ENCODE results near the gene THTPA. TPM values are rescaled to one million over a fixed set of nuclear protein-coding genes. Genes with fewer than 3 reads are reported as not detected.

THTPA gene, protein sequence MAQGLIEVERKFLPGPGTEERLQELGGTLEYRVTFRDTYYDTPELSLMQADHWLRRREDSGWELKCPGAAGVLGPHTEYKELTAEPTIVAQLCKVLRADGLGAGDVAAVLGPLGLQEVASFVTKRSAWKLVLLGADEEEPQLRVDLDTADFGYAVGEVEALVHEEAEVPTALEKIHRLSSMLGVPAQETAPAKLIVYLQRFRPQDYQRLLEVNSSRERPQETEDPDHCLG
- total RNA-seq: 5.5 and 6.7 TPM in 2 replicates

DNA sequence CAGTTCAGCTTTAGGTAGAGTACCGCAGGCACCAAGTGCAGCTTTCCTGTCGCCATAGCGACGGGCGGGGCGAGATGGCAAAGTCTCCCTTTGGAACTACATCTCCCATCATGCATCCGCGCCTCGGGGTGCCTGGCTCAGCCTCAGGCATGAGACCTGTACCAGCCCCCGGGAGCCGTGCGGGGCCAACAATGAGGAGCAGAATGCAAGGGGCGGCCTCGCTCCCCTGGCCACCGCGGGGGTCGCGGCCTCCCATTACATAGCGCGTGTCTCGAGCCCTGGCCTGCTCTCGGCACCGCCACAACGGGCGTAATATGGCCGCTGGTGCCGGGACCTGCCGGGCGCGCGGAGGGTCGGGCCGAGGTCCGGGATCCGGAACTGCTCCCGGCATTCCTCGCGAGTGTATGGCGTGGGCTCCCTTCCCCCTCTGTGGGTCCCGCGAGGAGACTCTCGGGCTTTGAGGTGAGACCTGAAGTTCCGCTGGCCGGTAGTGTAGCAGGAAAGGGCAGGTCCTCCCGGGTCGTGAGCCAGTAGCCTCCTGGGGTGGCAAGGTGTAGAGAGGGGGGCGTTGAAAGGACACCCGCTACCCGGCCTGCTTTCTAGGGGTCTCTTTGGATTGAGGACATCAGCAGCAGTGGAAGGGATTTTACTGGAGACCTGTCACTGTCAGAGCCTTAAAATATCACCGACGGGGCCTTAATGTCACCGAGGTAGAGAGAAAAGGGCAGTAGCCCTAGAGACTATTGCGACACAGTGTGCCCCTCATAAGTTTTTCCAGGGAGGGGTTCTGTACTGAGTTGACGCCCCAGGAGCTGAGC lies at the start of gene THTPA:
TSS of gene THTPA (plus strand) at position 390 of the 818 bp plus-strand sequence. CDS start 487 bp downstream, outside the sequence.

DNA sequence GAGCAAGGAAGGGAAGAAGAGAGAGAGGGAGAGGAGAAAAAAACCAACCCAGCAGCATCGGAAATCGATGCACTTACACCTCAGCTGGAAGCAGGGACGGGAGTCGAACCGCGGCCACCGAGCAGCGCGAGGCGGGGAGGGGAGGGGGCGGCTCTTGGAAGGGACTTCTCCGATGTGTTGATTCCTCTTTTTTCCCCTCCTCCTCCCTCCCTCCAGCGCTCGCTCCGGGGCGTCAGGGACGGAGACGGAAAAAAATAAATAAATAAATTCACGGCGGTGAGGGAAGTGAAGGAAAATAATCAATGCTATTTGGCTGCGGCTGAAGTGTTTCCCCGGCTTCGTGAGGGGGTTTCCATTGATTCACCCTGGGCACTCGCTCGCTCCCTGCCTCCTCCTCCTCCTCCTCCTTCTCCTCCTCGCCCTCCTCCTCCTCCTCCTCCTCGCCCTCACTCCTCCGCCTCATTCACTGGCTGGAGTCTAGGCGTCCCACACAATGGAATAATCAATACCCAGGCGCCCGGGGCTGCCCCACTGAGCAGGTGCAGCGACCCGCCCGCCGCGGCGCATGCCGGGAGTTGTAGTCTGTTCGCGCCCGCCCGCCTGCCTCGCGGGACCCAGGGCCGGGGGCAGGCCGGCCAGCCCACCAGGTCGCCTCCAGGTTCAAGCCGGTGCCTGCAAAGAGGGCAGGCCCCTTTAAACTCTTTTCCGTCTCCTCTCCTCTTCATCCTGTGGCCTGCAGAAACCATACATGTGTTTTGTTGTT lies 4.6 kb upstream of the THTPA start, which contains the start of gene ZFHX2:
TSS of gene ZFHX2 (minus strand) at position 500 of the 763 bp plus-strand sequence. CDS start 16,440 bp downstream, outside the sequence.

DNA sequence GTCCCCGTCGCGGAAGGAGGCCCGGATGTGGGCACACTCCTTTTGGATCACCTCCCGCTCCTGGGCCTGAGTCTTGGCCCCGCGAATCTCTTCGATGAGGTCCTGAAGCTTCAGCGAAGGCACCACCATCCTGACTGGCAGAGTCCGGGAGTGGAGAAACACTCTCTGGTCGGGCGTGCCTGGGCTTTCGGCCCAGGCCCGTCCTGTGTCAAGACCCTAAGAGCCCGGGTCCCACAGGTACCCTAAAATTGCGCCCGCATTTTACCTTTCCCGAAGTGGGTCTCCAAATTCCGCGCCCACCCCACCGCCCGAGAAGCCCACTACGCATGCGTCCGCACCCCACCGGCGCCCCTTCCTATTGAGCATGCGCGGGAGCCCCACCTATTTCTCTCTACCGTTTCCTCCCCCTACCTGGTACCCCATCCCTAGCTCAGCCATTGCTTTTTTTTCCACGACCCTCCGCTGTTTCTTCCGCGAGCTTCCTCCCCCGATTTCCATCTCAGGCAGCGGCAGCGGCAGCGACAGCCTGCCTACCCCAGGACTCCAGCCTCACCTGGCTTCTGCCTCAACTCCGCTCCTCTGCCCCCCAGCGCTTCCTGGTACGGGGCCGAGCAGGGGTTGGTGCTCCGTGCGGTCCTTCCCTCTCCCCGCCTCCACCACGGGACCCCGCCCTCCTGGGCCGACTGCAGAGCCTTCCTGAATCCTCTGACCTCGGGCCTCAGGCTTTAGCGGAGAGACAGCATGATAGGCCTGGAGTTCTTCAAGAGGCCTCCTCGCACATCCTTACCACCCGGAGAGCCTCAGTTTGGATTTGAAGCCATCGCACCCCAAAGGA lies 11.3 kb downstream of the THTPA start, which contains the start of gene AP1G2:
TSS of gene AP1G2 (minus strand) at position 606 of the 835 bp plus-strand sequence. CDS start at position 129, 477 bp downstream.

DNA sequence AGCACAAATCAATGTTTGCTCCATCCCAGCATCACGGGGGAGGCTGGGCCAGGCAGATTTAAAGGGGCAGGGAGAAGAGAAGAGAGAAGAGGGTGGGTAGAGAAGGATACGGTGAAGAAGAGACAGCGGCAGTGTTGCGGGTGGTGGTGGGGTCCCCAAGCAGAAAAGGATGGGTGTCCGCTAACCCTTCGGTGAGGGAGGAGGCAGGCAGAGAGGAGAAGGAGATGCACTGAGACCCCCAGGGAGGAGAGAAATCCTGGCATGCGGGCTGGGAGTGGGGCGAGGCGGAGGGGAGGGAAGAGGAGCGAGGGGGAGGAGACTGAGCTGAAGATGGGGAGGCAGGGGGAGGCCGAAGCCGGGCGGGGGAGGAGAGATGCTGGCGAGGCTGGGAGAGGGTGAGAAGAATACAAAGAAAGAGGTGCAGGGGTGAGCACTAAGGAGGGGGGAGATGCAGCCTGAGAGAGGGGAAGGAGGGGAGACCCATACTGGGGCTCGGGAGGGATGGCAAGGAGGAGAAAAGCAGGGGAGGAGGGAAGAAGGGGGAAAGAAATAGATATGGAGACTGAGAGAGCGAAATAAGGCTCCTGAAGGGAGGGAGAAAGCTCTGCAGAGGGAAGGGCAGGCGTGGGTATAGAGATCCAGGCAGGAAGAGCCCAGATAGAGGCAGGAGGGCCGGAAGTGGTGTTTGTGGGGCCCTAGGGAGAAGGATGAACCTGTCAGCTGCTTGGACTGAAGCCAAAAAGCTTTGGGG lies 22.7 kb downstream of the THTPA start, which contains the start of gene JPH4:
TSS of gene JPH4 (minus strand) at position 231 of the 751 bp plus-strand sequence. CDS start 1,337 bp downstream, outside the sequence.

Other genes starting within 250 kb of the THTPA start
- 16.8 and 21.2 TPM in 2 replicates for gene BCL2L2, start 249.4 kb upstream of the THTPA start, total RNA-seq
- 54.8 and 64.1 TPM in 2 replicates for gene PABPN1, start 234.8 kb upstream of the THTPA start, total RNA-seq
- 1.5 and 8.7 TPM in 2 replicates for gene SLC22A17, start 203.4 kb upstream of the THTPA start, total RNA-seq
- 6.3 and 7.7 TPM in 2 replicates for gene EFS, start 191.1 kb upstream of the THTPA start, total RNA-seq
- not detected in 2 replicates for gene IL25, start 183.5 kb upstream of the THTPA start, total RNA-seq
- gene CMTM5, start 179.2 kb upstream of the THTPA start, total RNA-seq: not detected in 2 replicates
- gene MYH6, start 148.0 kb upstream of the THTPA start, total RNA-seq: not detected in 2 replicates
- gene MYH7, start 120.6 kb upstream of the THTPA start, total RNA-seq: under 0.01 TPM in 1 of 2 replicates, not detected in the other
- gene NGDN, start 86.6 kb upstream of the THTPA start, total RNA-seq: 50.1 and 75.9 TPM in 2 replicates
- under 0.01 and 0.24 TPM in 2 replicates for gene ZFHX2, start 4.5 kb upstream of the THTPA start, total RNA-seq
- gene AP1G2, start 11.5 kb downstream of the THTPA start, total RNA-seq: 37.3 and 56.4 TPM in 2 replicates
- not detected in 2 replicates for gene JPH4, start 22.5 kb downstream of the THTPA start, total RNA-seq
- not detected in 2 replicates for gene DHRS2, start 80.1 kb downstream of the THTPA start, total RNA-seq

All from tracheal epithelial cell (primary cell).